Measurements from ENCODE around the gene NEU3.

GRCh38 chr11:75025561-75025960, 36.8 kb downstream of the NEU3 start:
- TF ChIP-seq POLR2AphosphoS5 (IDR thresholded peaks at IDR 0.05; ENCODE audit: borderline replicate concordance, low read depth, low read length) (no peak), EZH2 (IDR thresholded peaks at IDR 0.05) (no peak), FOXP2 (optimal IDR thresholded peaks at IDR 0.05; ENCODE audit: control extremely low read depth, extremely low read length, insufficient read depth) (no peak)
